HepG2 (cell line): ENCODE measurements around the gene HS3ST5. TPM values are rescaled to one million over a fixed set of nuclear protein-coding genes. Genes with fewer than 3 reads are reported as not detected.

Experiments
- ATAC-seq: fragments of 200-7000 bp; cut with Tn5 transposase; 3 replicates; pipeline ENCODE4 v1.9.1; 2020; ENCODE audit warnings: mild to moderate bottlenecking, moderate library complexity
- BruUV-seq: library from RNA; stranded (reverse); fragments of 400-500 nt; replicated peaks from 2 replicates; lab custom pipeline; 2021; lab: Mats Ljungman, UMichigan
- CTCF ChIA-PET: fragments of 300-600 bp; formaldehyde crosslinking; extraction: SDS; loops from one replicate; lab custom pipeline; 2021; ENCODE audit warnings: low total read pairs, inconsistent platforms, low intra/inter-chr PET ratio; lab: Yijun Ruan, JAX
- POLR2A ChIA-PET: fragments of 350-600 bp; sonication (Branson Sonifier 250); formaldehyde crosslinking; loops from one replicate; lab custom pipeline; 2020; ENCODE audit warnings: antibody characterized with exemption, inconsistent platforms; lab: Yijun Ruan, JAX
- DNase-seq: peaks from one replicate; pipeline ENCODE4 v3.0.0-alpha.2; 2015; ENCODE audit warnings: low spot score
- FAIRE-seq: peaks from 3 replicates; lab custom pipeline; 2011; peaks lifted over from hg19 to GRCh38; lab: Jason Lieb, UNC
- H2AFZ ChIP-seq: one replicate; pipeline ENCODE4 v1.6.1; 2011; ENCODE audit warnings: low read length, inconsistent platforms
- H3K27ac ChIP-seq: fragments of 300-600 bp; 3 replicates; pipeline ENCODE4 v1.8.0; 2011; ENCODE audit warnings: mixed run types, mild to moderate bottlenecking, mixed read lengths, low read length, inconsistent platforms; ENCODE audit not compliant: insufficient read depth; ENCODE audit errors: extremely low read length
- H3K27me3 ChIP-seq, 2 experiments: fragments of 200-600 bp in 1 of 2; 2 replicates in 1 of 2; 3 replicates in 1 of 2; pipeline versions ENCODE4 v1.6.0 to v1.8.0; 2011; ENCODE audit warnings: low read length in 2 of 2, mild to moderate bottlenecking in 2 of 2, moderate library complexity in 2 of 2, inconsistent platforms in 1 of 2; ENCODE audit not compliant: insufficient read depth in 2 of 2, control insufficient read depth in 1 of 2
- H3K36me3 ChIP-seq, 2 experiments: fragments of 200-600 bp in 1 of 2; replicated peaks in 1 of 2; 2 replicates in 1 of 2; 3 replicates in 1 of 2; pipeline versions ENCODE4 v1.5.1 to v1.8.0; 2011; ENCODE audit warnings: low read length in 2 of 2, inconsistent platforms in 1 of 2; ENCODE audit not compliant: insufficient read depth in 2 of 2, control insufficient read depth in 1 of 2
- H3K4me1 ChIP-seq: 2 replicates; pipeline ENCODE4 v1.5.1; 2012; ENCODE audit warnings: low read length, inconsistent platforms; ENCODE audit not compliant: insufficient read depth
- H3K4me2 ChIP-seq: 2 replicates; pipeline ENCODE4 v1.6.0; 2011; ENCODE audit warnings: low read depth, low read length, inconsistent platforms
- H3K4me3 ChIP-seq, 3 experiments: fragments of 200-600 bp in 1 of 3; sonication (generic), shearing (Covaris generic) in 1 of 3; replicated peaks in 1 of 3; 2 replicates each; pipeline ENCODE4 v1.5.1; 2011 to 2016; ENCODE audit warnings: low read length in 3 of 3, inconsistent platforms in 2 of 3, low read depth in 2 of 3, mild to moderate bottlenecking in 2 of 3, control low read depth in 1 of 3, mixed read lengths in 1 of 3; ENCODE audit not compliant: insufficient read depth in 1 of 3
- H3K79me2 ChIP-seq: one replicate; pipeline ENCODE4 v1.6.1; 2011; ENCODE audit warnings: low read length, inconsistent platforms; ENCODE audit not compliant: insufficient read depth
- H3K9ac ChIP-seq: 2 replicates; pipeline ENCODE4 v1.6.0; 2011; ENCODE audit warnings: mild to moderate bottlenecking, low read depth, low read length, inconsistent platforms; ENCODE audit not compliant: insufficient read depth
- H3K9me3 ChIP-seq: 2 replicates; pipeline ENCODE4 v1.5.1; 2012; ENCODE audit warnings: mild to moderate bottlenecking, low read length
- H4K20me1 ChIP-seq: 2 replicates; pipeline ENCODE4 v1.6.0; 2011; ENCODE audit warnings: inconsistent platforms, mild to moderate bottlenecking, low read length, moderate library complexity; ENCODE audit not compliant: insufficient read depth
- CSRNP1 ChIP-seq: sonication (generic); formaldehyde crosslinking; IDR thresholded peaks from 2 replicates; pipeline ENCODE4 v1.8.1; 2023; ENCODE audit warnings: mild to moderate bottlenecking, missing genetic modification reagents
- MAFF ChIP-seq: IDR thresholded peaks from 2 replicates; pipeline ENCODE4 v1.6.1; 2011; ENCODE audit warnings: low read depth, low read length, improper control_type of control experiment
- MAFK ChIP-seq, 2 experiments: IDR thresholded peaks in 1 of 2; conservative IDR thresholded peaks in 1 of 2; 2 replicates each; pipeline ENCODE4 v1.6.1; 2011; ENCODE audit warnings: improper control_type of control experiment in 2 of 2, low read length in 2 of 2
- SMAD1 ChIP-seq: sonication (generic); formaldehyde crosslinking; IDR thresholded peaks from 2 replicates; pipeline ENCODE4 v1.4.0; 2020; ENCODE audit warnings: missing genetic modification reagents, low read depth, mild to moderate bottlenecking, borderline replicate concordance
- TP53 ChIP-seq: sonication (generic); formaldehyde crosslinking; conservative IDR thresholded peaks from 2 replicates; pipeline ENCODE4 v1.4.0; 2020; ENCODE audit warnings: missing genetic modification reagents
- ZNF136 ChIP-seq: sonication (generic); formaldehyde crosslinking; IDR thresholded peaks from 2 replicates; pipeline ENCODE4 v1.8.1; 2022; ENCODE audit warnings: low read depth, mild to moderate bottlenecking, moderate library complexity, missing genetic modification reagents
- ZNF382 ChIP-seq: sonication (generic); formaldehyde crosslinking; IDR thresholded peaks from 2 replicates; pipeline ENCODE4 v1.5.0; 2020; ENCODE audit warnings: missing genetic modification reagents, mild to moderate bottlenecking, borderline replicate concordance
- ZNF597 ChIP-seq: sonication (generic); formaldehyde crosslinking; IDR thresholded peaks from 2 replicates; pipeline ENCODE4 v1.5.0; 2020; ENCODE audit warnings: missing genetic modification reagents
- ZNF883 ChIP-seq: sonication (generic); formaldehyde crosslinking; IDR thresholded peaks from 2 replicates; pipeline ENCODE4 v1.5.1; 2020; ENCODE audit warnings: mild to moderate bottlenecking, missing genetic modification reagents; ENCODE audit errors: not compliant biosample characterization
- whole genome bisulfite sequencing: methylation state at CpG from one replicate; pipeline ENCODE4 v1.1.6; 2017; ENCODE audit warnings: low lambda C conversion rate; 5-methylcytosine and 5-hydroxymethylcytosine counted together
- in situ Hi-C: cut with HindIII; loops from 2 replicates; pipeline ENCODE4 v1.10.0; 2017; ENCODE audit warnings: low pct_unique_long_range_greater_than_20kb; ENCODE audit not compliant: extremely low pct_ligation_motif_present
- intact Hi-C: fragments of 100-400 bp; cut with micrococcal nuclease; formaldehyde crosslinking; loops from one replicate; pipeline ENCODE4 v1.10.0; 2022; ENCODE audit not compliant: unreplicated experiment
- polyA plus RNA-seq, 8 experiments: library from polyadenylated mRNA; depleted of rRNA in 3 of 8; stranded (reverse) in 7 of 8; unstranded in 1 of 8; fragments of >200 nt; fragmentation: Illumina TruSeq in 4 of 8; extraction: Trizol in 4 of 8; gene quantifications; 2 replicates each; pipeline versions ENCODE4 v1.2.1 to v1.2.3, GENCODE V29; 2011 to 2016; ENCODE audit warnings: low read depth in 4 of 8, missing spikeins in 1 of 8, mixed read lengths in 1 of 8; ENCODE audit not compliant: insufficient read depth in 1 of 8
- total RNA-seq, 5 experiments: library from RNA; depleted of rRNA; stranded (reverse); fragments of >200 nt; fragmentation: Illumina TruSeq; extraction: Trizol; gene quantifications; 2 replicates each; pipeline ENCODE4 v1.2.3, GENCODE V29; 2016; ENCODE audit warnings: low read depth in 1 of 5

Gene HS3ST5
- total and polyA plus RNA-seq, 2 of the 13 experiments (the other 11 are each of a cell fraction or from before 2014, with no cell fraction given): 1.1 to 1.6 TPM

- TF ChIP-seq CSRNP1 (CRISPR knock-in tag): no peak
- no peak for TF ChIP-seq ZNF382 (CRISPR knock-in tag)
- no peak for TF ChIP-seq TP53
- TF ChIP-seq ZNF136 (CRISPR knock-in tag): no peak
- no peak for TF ChIP-seq SMAD1
- no peak for TF ChIP-seq ZNF597 (CRISPR knock-in tag)
- TF ChIP-seq, all 625 proteins: peak for 0
Observed at GRCh38 chr6:114281496-114281895, 61.3 kb downstream of the HS3ST5 start (continued).

- no peaks in the 10 kb centered on the region for H4K20me1 ChIP-seq
- no peak for FAIRE-seq
Observed at GRCh38 chr6:114280239-114280982, 62.4 kb downstream of the HS3ST5 start.

More at GRCh38 chr6:114280239-114280982, 62.4 kb downstream of the HS3ST5 start:
- Histone ChIP-seq H3K9ac (no peak overlapping the region), H3K4me3 (no peak overlapping the region), H3K4me1 (no peaks in the 10 kb centered on the region), H3K9me3 (no peaks in the 10 kb centered on the region), H3K27me3 (no peaks in the 10 kb centered on the region), H3K36me3 (no peaks in the 10 kb centered on the region), H3K27ac (no peak overlapping the region), H3K4me2 (no peak overlapping the region), H2AFZ (no peak overlapping the region), H3K79me2 (no peaks in the 10 kb centered on the region)
- 86% methylated on average over 7 of the region's 7 CpGs for WGBS
- no peak for ATAC-seq
- POLR2A ChIA-PET: no interaction called here
- in situ Hi-C loops (no loop called here), intact Hi-C loops (no loop called here)
- CTCF ChIA-PET: no interaction called here
- TF ChIP-seq MAFK (conservative IDR thresholded peaks at IDR 0.05 in 1 of 2, IDR thresholded peaks at IDR 0.05 in 1 of 2; ENCODE audit: low read length in 2 of 2) (peak; percentile 60 to 70; a peak in 3 of 4 replicates), ZNF883 (CRISPR knock-in tag) (no peak), MAFF (peak; percentile 78)
- no TSS peak for BruUV-seq
- no peak for DNase-seq
